GM18951 (cell line): ENCODE results near the gene SZRD1.

Experiments used
- POLR2A ChIP-seq: IDR thresholded peaks from 4 replicates; pipeline ENCODE4 v1.6.1; 2011; ENCODE audit warnings: mild to moderate bottlenecking; ENCODE audit not compliant: insufficient read length, insufficient read depth; ENCODE audit errors: extremely low read depth
- in situ Hi-C: fragments of 300-500 bp; cut with MboI; formaldehyde crosslinking; loops from one replicate; pipeline ENCODE4 v1.12.0; 2022; ENCODE audit warnings: low sequenced_read_pairs, mixed read lengths, inconsistent platforms; ENCODE audit not compliant: unreplicated experiment

SZRD1 gene

DNA sequence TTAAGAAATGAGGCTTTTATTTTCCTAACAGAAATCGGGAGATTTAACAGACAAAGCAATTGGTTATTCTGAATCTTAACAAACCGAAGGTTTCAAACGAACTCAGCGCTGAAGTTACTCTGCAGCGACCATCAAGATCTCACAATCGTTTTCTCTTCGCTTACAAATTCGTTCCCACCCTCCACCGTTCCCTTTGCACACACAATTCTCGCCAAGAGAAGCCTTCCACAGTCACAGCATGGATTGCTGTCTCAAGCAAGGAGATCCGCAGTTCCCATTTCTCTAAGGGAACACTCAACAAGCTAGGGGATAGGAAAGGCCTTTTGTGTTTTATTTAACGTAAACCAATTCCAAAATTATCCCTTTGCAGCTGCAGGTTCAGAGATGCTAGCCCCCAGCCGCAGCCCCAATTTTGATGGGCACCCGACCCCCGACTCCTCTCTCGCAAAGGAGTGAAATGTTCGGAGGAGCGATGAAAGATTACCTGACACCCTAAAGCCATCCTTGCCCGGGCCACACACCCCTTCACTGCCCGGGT lies 15.5 kb upstream of the SZRD1 start:
- TF ChIP-seq POLR2A = no peak
- in situ Hi-C loops = loop anchor here (25.0 kb wide), 1 partner anchor 264 kb away; no protein-coding TSS in a partner anchor

GRCh38 chr1:16351994-16352841 lies 14.8 kb upstream of the SZRD1 start, which contains the start of gene FBXO42:
TSS of gene FBXO42 (minus strand) at chr1:16352480. CDS start at chr1:16315418, 37,062 bp downstream.
- peak; percentile 93 for TF ChIP-seq POLR2A
- in situ Hi-C loops = loop anchor here (25.0 kb wide), 1 partner anchor 265 kb away; no protein-coding TSS in a partner anchor

- TF ChIP-seq POLR2A = no peak
Measured at GRCh38 chr1:16352842-16353535, 14.1 kb upstream of the SZRD1 start.

DNA sequence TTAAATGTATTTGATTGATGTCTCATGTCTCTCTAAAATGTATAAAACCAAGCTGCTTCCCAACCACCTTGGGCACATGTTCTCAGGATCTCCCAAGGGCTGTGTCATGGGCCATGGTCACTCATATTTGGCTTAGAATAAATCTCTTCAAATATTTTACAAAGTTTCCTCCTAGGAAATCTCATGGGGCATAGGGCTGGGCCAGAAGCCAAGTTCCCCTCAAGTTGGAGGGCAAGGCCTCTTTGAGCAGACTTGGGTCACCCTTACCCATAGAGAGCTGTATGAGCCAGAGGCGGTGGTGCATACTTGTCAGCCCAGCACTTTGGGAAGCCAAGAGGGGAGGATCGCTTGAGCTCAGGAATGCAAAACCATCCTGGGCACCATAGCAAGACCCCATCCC lies 12.4 kb upstream of the SZRD1 start:
- in situ Hi-C loops = loop anchor here (25.0 kb wide), 1 partner anchor 267 kb away; no protein-coding TSS in a partner anchor
- no peak for TF ChIP-seq POLR2A

More at GRCh38 chr1:16352842-16353535, 14.1 kb upstream of the SZRD1 start:
- in situ Hi-C loops = loop anchor here (25.0 kb wide), 1 partner anchor 266 kb away; no protein-coding TSS in a partner anchor

DNA sequence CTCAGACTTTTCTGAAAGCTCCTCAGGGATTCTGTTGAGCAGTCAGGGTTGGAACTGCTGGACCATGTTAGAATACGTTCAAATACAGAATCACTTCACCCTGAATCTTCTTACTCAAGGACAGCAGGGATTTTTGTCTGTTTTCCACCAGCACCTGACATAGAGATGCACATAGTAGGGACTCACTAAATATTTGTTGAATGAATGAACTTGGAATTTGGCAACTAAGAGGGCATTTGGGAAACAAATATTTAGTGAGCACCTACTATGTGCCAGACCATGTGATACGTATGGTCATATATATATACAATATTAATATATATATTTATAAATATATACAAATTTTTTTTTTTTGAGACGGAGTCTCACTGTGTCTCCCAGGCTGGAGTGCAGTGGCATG lies 10.2 kb upstream of the SZRD1 start:
- TF ChIP-seq POLR2A = no peak
- in situ Hi-C loops = loop anchor here (25.0 kb wide), 1 partner anchor 270 kb away; no protein-coding TSS in a partner anchor

DNA sequence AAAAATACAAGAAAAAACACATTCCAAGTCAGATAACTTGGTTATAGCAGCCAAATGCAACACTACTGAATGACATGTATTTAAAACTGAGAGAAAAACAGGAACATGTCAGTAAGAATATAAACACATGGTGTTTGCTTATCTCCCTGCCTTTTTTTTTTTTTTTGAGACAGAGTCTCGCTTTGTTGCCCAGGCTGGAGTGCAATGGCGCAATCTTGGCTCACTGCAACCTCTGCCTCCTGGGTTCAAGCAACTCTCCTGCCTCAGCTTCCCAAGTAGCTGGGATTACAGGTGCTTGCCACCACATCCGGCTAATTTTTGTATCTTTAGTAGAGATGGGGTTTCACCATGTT lies 1.9 kb upstream of the SZRD1 start:
- in situ Hi-C loops = loop anchor here (25.0 kb wide), 1 partner anchor 278 kb away; no protein-coding TSS in a partner anchor

- in situ Hi-C loops = loop anchor here (25.0 kb wide), 1 partner anchor 280 kb away; no protein-coding TSS in a partner anchor
- TF ChIP-seq POLR2A = peak; percentile 69
Measured at GRCh38 chr1:16367258-16367967, 371 bp downstream of the SZRD1 start.

GRCh38 chr1:16367968-16368890 lies 1.2 kb downstream of the SZRD1 start:
- TF ChIP-seq POLR2A = no peak
- in situ Hi-C loops = loop anchor here (25.0 kb wide), 1 partner anchor 281 kb away; no protein-coding TSS in a partner anchor

- TF ChIP-seq POLR2A = no peak
- in situ Hi-C loops = loop anchor here (25.0 kb wide), 1 partner anchor 283 kb away; no protein-coding TSS in a partner anchor
Measured at GRCh38 chr1:16369821-16370220, 2.8 kb downstream of the SZRD1 start.

- in situ Hi-C loops = loop anchor here (25.0 kb wide), 1 partner anchor 284 kb away; no protein-coding TSS in a partner anchor
- TF ChIP-seq POLR2A = no peak
Measured at GRCh38 chr1:16371725-16372124, 4.7 kb downstream of the SZRD1 start.

DNA sequence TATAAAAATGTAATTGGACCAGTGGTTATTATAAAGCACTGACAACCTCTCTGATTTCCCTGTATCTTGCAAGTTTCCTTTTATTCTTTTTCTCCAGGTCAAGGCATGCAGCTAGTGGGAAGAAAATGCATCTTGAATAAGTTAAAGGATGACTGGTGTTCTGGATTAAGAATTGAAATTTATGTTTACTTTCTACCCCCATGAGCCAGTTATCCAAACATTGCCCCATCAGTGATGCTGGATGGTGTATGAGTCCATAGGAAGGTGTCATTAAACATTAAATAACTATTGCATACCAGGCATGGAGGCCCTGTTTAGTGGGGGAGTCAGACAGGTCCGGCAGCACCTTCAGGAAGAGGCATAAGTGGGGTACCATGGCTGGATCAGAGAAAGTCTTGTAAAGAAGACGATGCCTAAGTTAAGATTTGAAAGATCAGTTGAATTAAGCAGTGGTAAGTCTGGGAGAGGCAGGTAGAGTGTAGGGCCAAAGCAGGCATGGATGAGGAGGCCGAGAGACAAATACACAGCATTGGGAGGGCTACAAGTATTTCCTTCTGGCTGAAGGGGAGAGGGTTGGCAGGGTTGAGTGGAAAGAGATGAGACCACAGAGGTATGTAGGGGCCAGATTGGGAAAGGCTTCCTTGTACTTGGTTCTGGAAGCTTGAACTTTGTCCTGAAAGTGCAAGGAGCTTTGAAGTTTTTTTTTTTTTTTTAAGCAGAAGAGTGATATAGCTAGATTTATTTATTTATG lies 5.7 kb downstream of the SZRD1 start:
- TF ChIP-seq POLR2A = no peak
- in situ Hi-C loops = loop anchor here (25.0 kb wide), 1 partner anchor 285 kb away; no protein-coding TSS in a partner anchor
